ENCODE results near the gene C1QL3. TPM values are rescaled to one million over a fixed set of nuclear protein-coding genes. Genes with fewer than 3 reads are reported as not detected.

Gene C1QL3
- total RNA-seq, 1 experiment from 2014 or later, result not detected

DNA sequence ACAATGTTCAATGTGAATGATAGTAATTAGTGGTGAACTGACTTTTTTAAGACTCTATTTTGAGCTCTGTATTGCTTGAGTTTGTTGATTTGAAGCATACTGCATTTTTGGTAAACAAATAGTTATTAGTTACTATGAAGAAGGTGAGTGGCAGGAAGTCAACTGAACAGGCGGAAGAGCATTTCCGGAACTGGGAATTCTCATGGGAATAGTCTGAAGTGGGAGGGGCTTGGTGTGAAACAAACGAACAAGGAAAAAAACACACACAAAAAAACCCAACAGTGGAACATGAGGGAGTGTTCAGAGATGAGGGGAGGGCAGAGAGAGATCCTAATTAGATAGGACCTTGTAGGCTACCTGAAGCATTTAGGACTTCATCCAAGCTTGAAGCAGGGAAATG is 43.9 kb upstream of the C1QL3 start:
- TF ChIP-seq, protein P1, sequence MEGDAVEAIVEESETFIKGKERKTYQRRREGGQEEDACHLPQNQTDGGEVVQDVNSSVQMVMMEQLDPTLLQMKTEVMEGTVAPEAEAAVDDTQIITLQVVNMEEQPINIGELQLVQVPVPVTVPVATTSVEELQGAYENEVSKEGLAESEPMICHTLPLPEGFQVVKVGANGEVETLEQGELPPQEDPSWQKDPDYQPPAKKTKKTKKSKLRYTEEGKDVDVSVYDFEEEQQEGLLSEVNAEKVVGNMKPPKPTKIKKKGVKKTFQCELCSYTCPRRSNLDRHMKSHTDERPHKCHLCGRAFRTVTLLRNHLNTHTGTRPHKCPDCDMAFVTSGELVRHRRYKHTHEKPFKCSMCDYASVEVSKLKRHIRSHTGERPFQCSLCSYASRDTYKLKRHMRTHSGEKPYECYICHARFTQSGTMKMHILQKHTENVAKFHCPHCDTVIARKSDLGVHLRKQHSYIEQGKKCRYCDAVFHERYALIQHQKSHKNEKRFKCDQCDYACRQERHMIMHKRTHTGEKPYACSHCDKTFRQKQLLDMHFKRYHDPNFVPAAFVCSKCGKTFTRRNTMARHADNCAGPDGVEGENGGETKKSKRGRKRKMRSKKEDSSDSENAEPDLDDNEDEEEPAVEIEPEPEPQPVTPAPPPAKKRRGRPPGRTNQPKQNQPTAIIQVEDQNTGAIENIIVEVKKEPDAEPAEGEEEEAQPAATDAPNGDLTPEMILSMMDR (conservative IDR thresholded peaks at IDR 0.05; ENCODE audit: low read depth, low read length), result no peak
- no peak for TF ChIP-seq EZH2 (IDR thresholded peaks at IDR 0.05; ENCODE audit: borderline replicate concordance, low read depth, low read length, poor library complexity, severe bottlenecking)
- DNase-seq (ENCODE audit: low spot score), result peak; percentile 61
- H3K36me3 ChIP-seq (ENCODE audit: insufficient read depth, low read length, poor library complexity, severe bottlenecking), result no peaks in the 10 kb centered on the region
- ChIA-PET POLR2A (ENCODE audit: low non-redundant PET) (no interaction called here), CTCF (no interaction called here)
- H3K9me3 ChIP-seq (ENCODE audit: low read depth, low read length, poor library complexity, severe bottlenecking), result no peaks in the 10 kb centered on the region
- no peak overlapping the region for H3K27ac ChIP-seq (ENCODE audit: low read depth, low read length, poor library complexity, severe bottlenecking)
- intact Hi-C loops (cut with micrococcal nuclease; ENCODE audit: unreplicated experiment), result no loop called here
- H3K4me1 ChIP-seq (ENCODE audit: insufficient read depth, low read length, poor library complexity, severe bottlenecking), result no peaks in the 10 kb centered on the region
- no TSS peak for BruUV-seq (replicated peaks)
- H3K4me3 ChIP-seq (ENCODE audit: low read depth, low read length, poor library complexity, severe bottlenecking), result no peak overlapping the region
- H3K27me3 ChIP-seq (replicated peaks; ENCODE audit: insufficient read depth, low read depth, low read length, poor library complexity), result peaks cover 14% of the 10 kb centered on the region

DNA sequence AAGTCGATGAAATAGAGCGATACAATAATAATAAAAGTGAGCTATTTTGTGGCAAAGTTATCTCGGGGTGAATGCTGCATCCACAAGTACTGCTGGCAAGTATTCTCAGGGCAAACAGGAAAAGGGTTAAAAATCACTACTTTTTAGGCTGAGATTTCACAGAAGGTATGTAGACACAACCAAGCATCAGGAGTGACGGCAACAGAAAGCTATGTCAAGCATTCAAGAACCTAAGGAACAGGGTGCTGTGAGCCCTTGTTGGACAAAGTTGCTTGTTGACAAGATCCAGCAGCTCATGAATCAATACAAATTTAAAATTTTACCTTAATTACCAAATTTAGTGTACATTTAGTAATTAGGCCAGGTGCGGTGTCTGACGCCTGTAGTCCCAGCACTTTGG is 41.2 kb upstream of the C1QL3 start:
- DNase-seq (ENCODE audit: low spot score), result no peak
- TF ChIP-seq, protein P1 (conservative IDR thresholded peaks at IDR 0.05; ENCODE audit: low read depth, low read length), result no peak
- TF ChIP-seq EZH2 (IDR thresholded peaks at IDR 0.05; ENCODE audit: borderline replicate concordance, low read depth, low read length, poor library complexity, severe bottlenecking), result no peak
- Histone ChIP-seq H3K36me3 (ENCODE audit: insufficient read depth, low read length, poor library complexity, severe bottlenecking) (no peaks in the 10 kb centered on the region), H3K27me3 (replicated peaks; ENCODE audit: insufficient read depth, low read depth, low read length, poor library complexity) (peaks cover 6% of the 10 kb centered on the region), H3K4me3 (ENCODE audit: low read depth, low read length, poor library complexity, severe bottlenecking) (no peak overlapping the region), H3K9me3 (ENCODE audit: low read depth, low read length, poor library complexity, severe bottlenecking) (no peaks in the 10 kb centered on the region), H3K4me1 (ENCODE audit: insufficient read depth, low read length, poor library complexity, severe bottlenecking) (no peaks in the 10 kb centered on the region), H3K27ac (ENCODE audit: low read depth, low read length, poor library complexity, severe bottlenecking) (no peak overlapping the region)
- POLR2A ChIA-PET (ENCODE audit: low non-redundant PET), result no interaction called here
- no TSS peak for BruUV-seq (replicated peaks)
- CTCF ChIA-PET, result no interaction called here
- intact Hi-C loops (cut with micrococcal nuclease; ENCODE audit: unreplicated experiment), result no loop called here

DNA sequence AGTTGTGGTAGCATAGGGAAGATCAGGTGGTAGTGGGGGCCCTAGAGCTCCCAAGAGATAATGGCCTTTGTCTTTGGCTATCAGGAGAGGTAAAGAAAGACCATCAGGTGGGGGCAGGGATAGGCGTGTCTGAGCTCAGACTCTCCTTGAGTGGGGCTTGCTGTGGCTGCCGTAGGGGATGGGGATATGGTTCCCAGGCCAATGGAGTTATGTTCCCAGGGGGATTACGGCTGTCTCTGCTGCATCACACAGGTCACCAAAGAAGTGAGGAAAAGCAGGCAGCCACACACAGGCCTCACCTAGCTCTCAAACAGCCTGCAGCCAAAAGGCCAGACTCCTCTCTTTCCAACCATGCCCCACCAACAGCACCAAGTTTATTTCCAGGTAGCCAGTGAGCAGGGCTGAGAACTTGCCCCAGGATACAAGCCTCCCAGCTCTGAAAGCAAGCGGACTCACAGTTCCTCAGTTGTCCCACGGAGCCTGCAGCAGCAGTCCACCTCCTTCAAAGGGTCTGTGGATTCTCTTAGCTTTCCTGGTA is 37.6 kb upstream of the C1QL3 start:
- Histone ChIP-seq H3K27ac (ENCODE audit: low read depth, low read length, poor library complexity, severe bottlenecking) (no peak overlapping the region), H3K36me3 (ENCODE audit: insufficient read depth, low read length, poor library complexity, severe bottlenecking) (no peaks in the 10 kb centered on the region), H3K4me1 (ENCODE audit: insufficient read depth, low read length, poor library complexity, severe bottlenecking) (no peaks in the 10 kb centered on the region), H3K9me3 (ENCODE audit: low read depth, low read length, poor library complexity, severe bottlenecking) (no peaks in the 10 kb centered on the region), H3K27me3 (replicated peaks; ENCODE audit: insufficient read depth, low read depth, low read length, poor library complexity) (peaks cover 24% of the 10 kb centered on the region), H3K4me3 (ENCODE audit: low read depth, low read length, poor library complexity, severe bottlenecking) (no peak overlapping the region)
- TF ChIP-seq, protein P1 (conservative IDR thresholded peaks at IDR 0.05; ENCODE audit: low read depth, low read length), result no peak
- TF ChIP-seq EZH2 (IDR thresholded peaks at IDR 0.05; ENCODE audit: borderline replicate concordance, low read depth, low read length, poor library complexity, severe bottlenecking), result no peak
- intact Hi-C loops (cut with micrococcal nuclease; ENCODE audit: unreplicated experiment), result no loop called here
- POLR2A ChIA-PET (ENCODE audit: low non-redundant PET), result no interaction called here
- no peak for DNase-seq (ENCODE audit: low spot score)
- no TSS peak for BruUV-seq (replicated peaks)
- CTCF ChIA-PET, result no interaction called here

All from A673 (cell line).